Tibial nerve (tissue), 3 donors: Measurements from ENCODE around the gene DMPK.

Experiments used
- POLR2A ChIP-seq, 2 donors: fragments of 450-650 bp; IDR thresholded peaks; one replicate each; pipeline ENCODE4 v1.6.1; 2017; ENCODE audit warnings: antibody characterized with exemption in 2 of 2, mild to moderate bottlenecking in 2 of 2, moderate library complexity in 2 of 2
- TF ChIP-seq, protein P1 (sequence below), 5 experiments: fragments of 200-600 bp in 3 of 5; fragments of 450-650 bp in 2 of 5; sonication (generic) in 3 of 5; IDR thresholded peaks; one replicate each; pipeline ENCODE4 v1.5.1; 2016 to 2019; ENCODE audit warnings: antibody characterized with exemption in 5 of 5, mild to moderate bottlenecking in 3 of 5, moderate library complexity in 2 of 5

GRCh38 chr19:45809643-45810159, 27.4 kb upstream of the DMPK start:
- TF ChIP-seq POLR2A (IDR thresholded peaks at IDR 0.05), result no peak
- TF ChIP-seq, protein P1, sequence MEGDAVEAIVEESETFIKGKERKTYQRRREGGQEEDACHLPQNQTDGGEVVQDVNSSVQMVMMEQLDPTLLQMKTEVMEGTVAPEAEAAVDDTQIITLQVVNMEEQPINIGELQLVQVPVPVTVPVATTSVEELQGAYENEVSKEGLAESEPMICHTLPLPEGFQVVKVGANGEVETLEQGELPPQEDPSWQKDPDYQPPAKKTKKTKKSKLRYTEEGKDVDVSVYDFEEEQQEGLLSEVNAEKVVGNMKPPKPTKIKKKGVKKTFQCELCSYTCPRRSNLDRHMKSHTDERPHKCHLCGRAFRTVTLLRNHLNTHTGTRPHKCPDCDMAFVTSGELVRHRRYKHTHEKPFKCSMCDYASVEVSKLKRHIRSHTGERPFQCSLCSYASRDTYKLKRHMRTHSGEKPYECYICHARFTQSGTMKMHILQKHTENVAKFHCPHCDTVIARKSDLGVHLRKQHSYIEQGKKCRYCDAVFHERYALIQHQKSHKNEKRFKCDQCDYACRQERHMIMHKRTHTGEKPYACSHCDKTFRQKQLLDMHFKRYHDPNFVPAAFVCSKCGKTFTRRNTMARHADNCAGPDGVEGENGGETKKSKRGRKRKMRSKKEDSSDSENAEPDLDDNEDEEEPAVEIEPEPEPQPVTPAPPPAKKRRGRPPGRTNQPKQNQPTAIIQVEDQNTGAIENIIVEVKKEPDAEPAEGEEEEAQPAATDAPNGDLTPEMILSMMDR (IDR thresholded peaks at IDR 0.05), result no peak
